Smooth muscle cell (in vitro differentiated cells): ENCODE measurements around the gene MBD3L2B. TPM values are rescaled to one million over a fixed set of nuclear protein-coding genes. Genes with fewer than 3 reads are reported as not detected.
"Not testable (repeated sequence)": the region's sequence is repeated elsewhere in the genome, so short reads cannot be mapped to it uniquely, and the experiment has no call there.

Source experiments
- DNase-seq: peaks from one replicate; lab custom pipeline; 2025; ENCODE audit not compliant: unreplicated experiment; lab: John Stamatoyannopoulos, UW
- H2AFZ ChIP-seq: fragments of 200-600 bp; sonication (generic); 2 replicates; pipeline ENCODE4 v1.6.0; 2016; ENCODE audit warnings: antibody characterized with exemption, low read depth, mild to moderate bottlenecking
- H3F3A ChIP-seq: fragments of 200-600 bp; sonication (generic); 2 replicates; pipeline ENCODE4 v1.6.0; 2017; ENCODE audit warnings: antibody characterized with exemption, low read depth
- H3K27ac ChIP-seq: fragments of 200-600 bp; sonication (generic); 2 replicates; pipeline ENCODE4 v1.5.1; 2016; ENCODE audit warnings: low read depth, mild to moderate bottlenecking
- H3K27me3 ChIP-seq: fragments of 200-600 bp; sonication (generic); 2 replicates; pipeline ENCODE4 v1.6.1; 2016; ENCODE audit warnings: low read depth, mild to moderate bottlenecking
- H3K36me3 ChIP-seq: fragments of 200-600 bp; sonication (generic); 2 replicates; pipeline ENCODE4 v1.5.1; 2016; ENCODE audit warnings: low read depth
- H3K4me1 ChIP-seq: fragments of 200-600 bp; sonication (generic); 2 replicates; pipeline ENCODE4 v1.5.1; 2016; ENCODE audit warnings: low read depth
- H3K4me2 ChIP-seq: fragments of 200-600 bp; sonication (generic); 2 replicates; pipeline ENCODE4 v1.6.0; 2016; ENCODE audit warnings: mild to moderate bottlenecking
- H3K4me3 ChIP-seq: fragments of 200-600 bp; sonication (generic); 2 replicates; pipeline ENCODE4 v1.5.1; 2016; ENCODE audit warnings: mild to moderate bottlenecking
- H3K79me2 ChIP-seq: fragments of 200-600 bp; sonication (generic); 2 replicates; pipeline ENCODE4 v1.6.0; 2016; ENCODE audit warnings: low read depth, mild to moderate bottlenecking
- H3K9ac ChIP-seq: fragments of 200-600 bp; sonication (generic); 2 replicates; pipeline ENCODE4 v1.6.0; 2016; ENCODE audit warnings: low read depth
- H3K9me3 ChIP-seq: fragments of 200-600 bp; sonication (generic); replicated peaks from 2 replicates; pipeline ENCODE4 v1.5.1; 2016; ENCODE audit warnings: low read depth
- H4K20me1 ChIP-seq: fragments of 200-600 bp; sonication (generic); 2 replicates; pipeline ENCODE4 v1.6.0; 2016; ENCODE audit warnings: low read depth
- WGBS: methylation state at CpG from one replicate; pipeline ENCODE4 v1.1.7; 2016; ENCODE audit warnings: low lambda C conversion rate; 5-methylcytosine and 5-hydroxymethylcytosine counted together
- polyA plus RNA-seq: library from polyadenylated mRNA; unstranded; fragments of >200 nt; fragmentation: Nextera tagmentation; extraction: Ambion mirVana; gene quantifications from 2 replicates; pipeline ENCODE4 v1.2.1, GENCODE V29; 2016
- total RNA-seq: library from RNA; depleted of rRNA; stranded (reverse); fragments of >200 nt; gene quantifications from 2 replicates; pipeline ENCODE4 v1.2.3, GENCODE V29; 2014
- TF ChIP-seq, protein P1 (sequence below): fragments of 200-600 bp; sonication (generic); IDR thresholded peaks from 2 replicates; pipeline ENCODE4 v1.5.1; 2017; ENCODE audit warnings: borderline replicate concordance, mild to moderate bottlenecking, antibody characterized with exemption; ENCODE audit not compliant: insufficient read depth, poor library complexity, severe bottlenecking

The MBD3L2B gene
- total and polyA plus RNA-seq, 2 experiments from 2014 or later: not detected

DNA sequence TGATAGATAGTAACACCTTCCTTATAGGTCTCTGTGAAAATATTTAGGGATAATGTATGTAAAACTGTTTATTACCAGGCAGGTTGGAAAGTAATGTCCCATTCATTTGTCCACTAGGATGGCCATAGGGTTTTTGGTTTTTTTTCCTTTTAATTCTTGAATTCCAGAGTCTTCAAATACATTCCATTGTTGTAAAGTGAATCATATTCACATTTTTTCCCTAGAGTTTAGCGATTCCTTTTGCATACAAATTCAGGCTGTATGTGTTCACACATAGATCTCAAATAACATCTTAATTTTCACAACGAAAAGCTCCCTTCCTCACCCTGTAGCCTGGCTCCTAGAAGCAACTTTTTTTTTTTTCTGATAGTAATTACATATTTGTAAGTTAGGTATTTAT lies 46.5 kb upstream of the MBD3L2B start:
- no peak overlapping the region for H2AFZ ChIP-seq
- WGBS: 82% methylated on average over 2 of the region's 2 CpGs
- H3K27ac ChIP-seq: no peak overlapping the region
- peaks cover 10% of the 10 kb centered on the region for H3K79me2 ChIP-seq
- H3K4me2 ChIP-seq: no peak overlapping the region
- H3K9me3 ChIP-seq: no peaks in the 10 kb centered on the region
- DNase-seq: no peak
- no peaks in the 10 kb centered on the region for H3K27me3 ChIP-seq
- no peak overlapping the region for H3K4me3 ChIP-seq
- H3K9ac ChIP-seq: no peak overlapping the region
- H4K20me1 ChIP-seq: no peaks in the 10 kb centered on the region
- peaks cover 5% of the 10 kb centered on the region for H3K4me1 ChIP-seq
- TF ChIP-seq, protein P1, sequence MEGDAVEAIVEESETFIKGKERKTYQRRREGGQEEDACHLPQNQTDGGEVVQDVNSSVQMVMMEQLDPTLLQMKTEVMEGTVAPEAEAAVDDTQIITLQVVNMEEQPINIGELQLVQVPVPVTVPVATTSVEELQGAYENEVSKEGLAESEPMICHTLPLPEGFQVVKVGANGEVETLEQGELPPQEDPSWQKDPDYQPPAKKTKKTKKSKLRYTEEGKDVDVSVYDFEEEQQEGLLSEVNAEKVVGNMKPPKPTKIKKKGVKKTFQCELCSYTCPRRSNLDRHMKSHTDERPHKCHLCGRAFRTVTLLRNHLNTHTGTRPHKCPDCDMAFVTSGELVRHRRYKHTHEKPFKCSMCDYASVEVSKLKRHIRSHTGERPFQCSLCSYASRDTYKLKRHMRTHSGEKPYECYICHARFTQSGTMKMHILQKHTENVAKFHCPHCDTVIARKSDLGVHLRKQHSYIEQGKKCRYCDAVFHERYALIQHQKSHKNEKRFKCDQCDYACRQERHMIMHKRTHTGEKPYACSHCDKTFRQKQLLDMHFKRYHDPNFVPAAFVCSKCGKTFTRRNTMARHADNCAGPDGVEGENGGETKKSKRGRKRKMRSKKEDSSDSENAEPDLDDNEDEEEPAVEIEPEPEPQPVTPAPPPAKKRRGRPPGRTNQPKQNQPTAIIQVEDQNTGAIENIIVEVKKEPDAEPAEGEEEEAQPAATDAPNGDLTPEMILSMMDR: no peak
- H3F3A ChIP-seq: peaks cover 8% of the 10 kb centered on the region
- H3K36me3 ChIP-seq: peaks cover 5% of the 10 kb centered on the region

DNA sequence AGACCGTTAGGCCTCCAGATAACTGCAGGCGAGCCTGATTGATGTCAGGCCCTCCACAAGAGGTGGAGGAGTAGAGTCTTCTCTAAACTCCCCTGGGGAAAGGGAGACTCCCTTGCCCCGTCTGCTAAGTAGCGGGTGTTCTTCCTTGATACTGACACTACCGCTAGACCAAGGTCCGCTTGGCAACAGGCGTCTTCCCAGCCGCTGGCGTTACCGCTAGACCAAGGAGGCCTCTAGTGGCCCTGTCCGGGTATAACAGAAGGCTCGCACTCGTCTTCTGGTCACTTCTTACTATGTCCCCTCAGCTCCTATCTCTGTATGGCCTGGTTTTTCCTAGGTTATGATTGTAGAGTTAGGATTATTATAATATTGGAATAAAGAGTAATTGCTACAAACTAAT lies 45.9 kb upstream of the MBD3L2B start:
- H3K4me3 ChIP-seq: not testable (repeated sequence)
- whole genome bisulfite sequencing: 46% methylated on average over 13 of the region's 13 CpGs

DNA sequence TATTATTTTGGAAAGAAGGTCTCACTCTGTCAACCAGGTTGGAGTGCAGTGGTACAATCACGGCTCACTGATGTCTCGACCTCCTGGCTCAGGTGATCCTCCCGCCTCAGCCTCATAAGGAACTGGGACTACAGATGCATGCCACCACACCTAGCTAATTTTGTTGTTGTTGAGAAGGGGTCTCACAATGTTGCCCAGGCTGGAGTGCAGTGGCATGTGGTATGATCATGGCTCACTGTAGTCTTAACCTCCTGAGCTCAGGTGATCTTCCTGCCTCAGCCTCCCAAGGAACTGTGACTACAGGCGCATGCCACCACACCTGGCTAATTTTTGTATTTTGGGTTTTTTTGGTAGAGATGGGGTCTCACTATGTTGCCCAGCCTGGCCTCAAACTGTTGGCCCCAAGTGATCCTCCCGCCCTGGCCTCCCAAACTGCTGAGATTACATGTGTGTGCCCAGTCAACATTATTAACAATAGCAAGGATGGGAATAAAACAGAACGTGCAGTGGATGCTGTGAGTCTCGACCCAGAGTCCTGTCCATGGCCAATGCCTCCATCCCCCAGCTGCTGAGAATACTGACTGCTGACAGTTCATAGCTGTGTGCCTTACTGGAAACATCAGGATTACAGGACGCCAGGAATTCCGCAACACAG lies 42.7 kb upstream of the MBD3L2B start:
- H3K27me3 ChIP-seq: no peaks in the 10 kb centered on the region
- H3K4me3 ChIP-seq: no peak overlapping the region
- peaks cover 8% of the 10 kb centered on the region for H3F3A ChIP-seq
- no peaks in the 10 kb centered on the region for H3K36me3 ChIP-seq
- whole genome bisulfite sequencing: 86% methylated on average over 9 of the region's 9 CpGs
- no peaks in the 10 kb centered on the region for H3K4me1 ChIP-seq
- no peak overlapping the region for H2AFZ ChIP-seq
- no peak for DNase-seq
- TF ChIP-seq, protein P1: no peak
- H3K79me2 ChIP-seq: no peaks in the 10 kb centered on the region
- H3K9me3 ChIP-seq: no peaks in the 10 kb centered on the region
- no peaks in the 10 kb centered on the region for H4K20me1 ChIP-seq
- H3K4me2 ChIP-seq: no peak overlapping the region
- no peak overlapping the region for H3K9ac ChIP-seq
- H3K27ac ChIP-seq: no peak overlapping the region

More for the DNA sequence above, 45.9 kb upstream of the MBD3L2B start:
- DNase-seq, H3K36me3 ChIP-seq, H3K79me2 ChIP-seq, H3K4me2 ChIP-seq, H4K20me1 ChIP-seq, H3K27me3 ChIP-seq, H3F3A ChIP-seq, H3K27ac ChIP-seq, H3K4me1 ChIP-seq, H2AFZ ChIP-seq, H3K9me3 ChIP-seq, H3K9ac ChIP-seq: not testable (repeated sequence)

DNA sequence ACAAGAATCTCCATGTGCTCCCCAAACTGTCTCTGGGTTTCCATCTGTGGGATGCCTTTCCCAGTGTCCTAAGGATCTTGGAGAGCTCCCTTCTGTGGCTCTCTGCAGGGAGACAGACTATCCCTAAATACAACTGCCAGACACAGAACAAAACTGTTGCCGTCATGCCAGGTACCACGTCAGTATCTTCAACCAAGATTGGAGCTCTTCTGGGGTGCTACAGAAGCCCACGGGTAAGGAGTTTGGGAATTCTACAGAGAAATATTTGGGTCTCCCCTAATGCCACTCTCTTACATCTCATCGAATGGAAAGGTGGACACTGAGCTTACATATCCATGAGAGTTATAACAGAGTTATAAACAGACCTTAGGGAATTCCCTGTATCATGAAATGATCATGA lies 42.1 kb upstream of the MBD3L2B start:
- peaks cover 4% of the 10 kb centered on the region for H3F3A ChIP-seq
- H3K27ac ChIP-seq: no peak overlapping the region
- no peaks in the 10 kb centered on the region for H4K20me1 ChIP-seq
- H3K4me1 ChIP-seq: no peaks in the 10 kb centered on the region
- no peak overlapping the region for H3K4me3 ChIP-seq
- WGBS: 82% methylated on average over 4 of the region's 4 CpGs
- no peak for DNase-seq
- H3K9me3 ChIP-seq: no peaks in the 10 kb centered on the region
- no peak overlapping the region for H2AFZ ChIP-seq
- no peaks in the 10 kb centered on the region for H3K36me3 ChIP-seq
- no peaks in the 10 kb centered on the region for H3K79me2 ChIP-seq
- H3K4me2 ChIP-seq: no peak overlapping the region
- H3K9ac ChIP-seq: no peak overlapping the region
- H3K27me3 ChIP-seq: no peaks in the 10 kb centered on the region
- TF ChIP-seq, protein P1: no peak

DNA sequence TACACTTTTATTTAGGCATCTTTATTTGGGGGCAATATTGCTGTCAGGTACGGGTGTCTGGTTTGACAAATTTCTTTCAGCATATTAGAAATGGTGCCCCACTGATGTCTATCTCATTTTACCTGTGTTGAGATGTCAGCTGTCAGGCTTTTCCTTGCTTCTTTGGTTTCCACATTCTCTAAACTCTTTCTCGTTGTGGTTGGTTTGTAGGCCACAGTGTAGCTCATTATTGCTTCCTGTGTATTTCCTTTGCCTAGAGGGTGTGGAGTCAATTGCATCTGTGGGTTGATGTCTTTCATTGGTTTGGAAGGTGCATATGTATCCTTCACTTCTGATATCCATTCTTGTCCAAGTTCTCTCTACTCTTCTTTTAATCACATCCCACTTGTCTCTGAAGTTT lies 38.7 kb upstream of the MBD3L2B start:
- not testable (repeated sequence) for H3K4me2 ChIP-seq, H3K79me2 ChIP-seq, H3K36me3 ChIP-seq, H3K27me3 ChIP-seq, H4K20me1 ChIP-seq, H3F3A ChIP-seq, H3K9ac ChIP-seq, H2AFZ ChIP-seq, H3K4me1 ChIP-seq, H3K4me3 ChIP-seq, H3K27ac ChIP-seq, H3K9me3 ChIP-seq, DNase-seq
- WGBS: 80% methylated on average over 2 of the region's 2 CpGs

DNA sequence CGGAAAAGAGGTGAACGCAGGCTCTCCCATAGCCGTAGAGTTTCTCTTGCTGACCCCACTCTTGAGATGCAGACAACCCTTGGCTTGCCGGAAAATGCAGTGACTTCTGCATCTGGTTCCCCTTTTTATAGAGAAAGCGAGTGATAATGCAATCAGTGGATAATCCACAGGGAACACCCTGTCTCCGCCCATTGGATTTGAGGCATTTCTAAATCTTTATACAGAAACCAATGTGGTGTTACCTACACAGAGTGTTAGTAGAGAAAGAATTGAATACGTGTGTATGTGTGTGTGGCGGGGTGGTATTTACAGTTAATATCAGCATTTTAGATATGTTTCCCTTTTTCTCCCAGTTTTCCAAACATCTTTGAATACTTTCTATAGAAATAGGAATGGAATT lies 37.3 kb upstream of the MBD3L2B start, which contains the start of gene MBD3L3:
TSS of gene MBD3L3 (minus strand) at position 101 of the 400 bp plus-strand sequence. CDS start at position 30, 71 bp downstream.
- H3K4me2 ChIP-seq, H3K27me3 ChIP-seq, H3K79me2 ChIP-seq, H2AFZ ChIP-seq, H3K27ac ChIP-seq, H3K4me1 ChIP-seq, DNase-seq, H3K9ac ChIP-seq, H3F3A ChIP-seq, H3K9me3 ChIP-seq, H4K20me1 ChIP-seq, H3K36me3 ChIP-seq, H3K4me3 ChIP-seq: not testable (repeated sequence)
- WGBS: no CpG with 5 or more reads among the region's 8 CpGs
